ENCODE results near the gene RSAD1. TPM values are rescaled to one million over a fixed set of nuclear protein-coding genes. Genes with fewer than 3 reads are reported as not detected.

Gene RSAD1
- total RNA-seq, 2 donors from 2014 or later, result 26.6 to 35.8 TPM

DNA sequence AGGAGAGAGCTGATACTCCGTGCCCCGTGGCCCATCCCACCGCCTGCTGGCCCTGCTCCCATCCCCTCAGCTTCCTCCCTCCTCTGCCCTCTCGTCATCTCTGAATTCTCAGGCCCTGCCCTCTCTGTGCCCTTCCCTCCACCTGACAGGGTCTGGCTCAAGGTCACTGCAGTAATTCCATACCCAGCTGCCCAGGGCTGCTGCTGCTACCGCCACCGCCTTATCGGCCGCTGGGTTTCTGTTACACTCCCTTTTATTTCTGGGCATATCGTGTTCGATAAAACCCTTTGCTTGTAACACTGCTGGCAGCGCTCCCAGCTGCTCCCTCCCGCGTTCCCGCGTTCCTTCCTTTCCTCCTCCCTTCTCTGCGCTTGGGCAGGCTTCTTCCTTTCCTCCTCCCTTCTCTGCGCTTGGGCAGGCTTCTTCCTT lies 55.1 kb downstream of the RSAD1 start:
- Histone ChIP-seq H3K4me1 (ENCODE audit: control insufficient read depth, insufficient read depth, low read length) (peaks cover 3% of the 10 kb centered on the region), H3K4me3 (ENCODE audit: low read length) (no peak overlapping the region), H3K27ac (ENCODE audit: low read depth, low read length) (no peak overlapping the region), H3K9me3 (ENCODE audit: control insufficient read depth, low read length) (no peaks in the 10 kb centered on the region), H3K9ac (ENCODE audit: extremely low read depth, low read length, poor library complexity, severe bottlenecking) (peak overlapping the region; percentile 11), H3K27me3 (ENCODE audit: control insufficient read depth, insufficient read depth, low read length, poor library complexity, severe bottlenecking) (peaks cover 45% of the 10 kb centered on the region), H3K36me3 (ENCODE audit: control insufficient read depth, insufficient read depth, low read length) (no peaks in the 10 kb centered on the region)
- Mint-ChIP-seq H3K36me3 (ENCODE audit: low read depth) (no peaks in the 10 kb centered on the region), H3K27me3 (ENCODE audit: insufficient read depth) (peaks cover 70% of the 10 kb centered on the region), H3K27ac (no peak overlapping the region), H3K4me1 (peaks cover 14% of the 10 kb centered on the region), H3K9me3 (no peaks in the 10 kb centered on the region), H3K4me3 (peak overlapping the region; percentile 48)
- 10 to 19% methylated on average over 12 to 17 of the region's 17 CpGs for WGBS, 2 experiments (ENCODE audit: insufficient coverage in 1 of 2, insufficient read length in 1 of 2)
- TF ChIP-seq, protein P1, sequence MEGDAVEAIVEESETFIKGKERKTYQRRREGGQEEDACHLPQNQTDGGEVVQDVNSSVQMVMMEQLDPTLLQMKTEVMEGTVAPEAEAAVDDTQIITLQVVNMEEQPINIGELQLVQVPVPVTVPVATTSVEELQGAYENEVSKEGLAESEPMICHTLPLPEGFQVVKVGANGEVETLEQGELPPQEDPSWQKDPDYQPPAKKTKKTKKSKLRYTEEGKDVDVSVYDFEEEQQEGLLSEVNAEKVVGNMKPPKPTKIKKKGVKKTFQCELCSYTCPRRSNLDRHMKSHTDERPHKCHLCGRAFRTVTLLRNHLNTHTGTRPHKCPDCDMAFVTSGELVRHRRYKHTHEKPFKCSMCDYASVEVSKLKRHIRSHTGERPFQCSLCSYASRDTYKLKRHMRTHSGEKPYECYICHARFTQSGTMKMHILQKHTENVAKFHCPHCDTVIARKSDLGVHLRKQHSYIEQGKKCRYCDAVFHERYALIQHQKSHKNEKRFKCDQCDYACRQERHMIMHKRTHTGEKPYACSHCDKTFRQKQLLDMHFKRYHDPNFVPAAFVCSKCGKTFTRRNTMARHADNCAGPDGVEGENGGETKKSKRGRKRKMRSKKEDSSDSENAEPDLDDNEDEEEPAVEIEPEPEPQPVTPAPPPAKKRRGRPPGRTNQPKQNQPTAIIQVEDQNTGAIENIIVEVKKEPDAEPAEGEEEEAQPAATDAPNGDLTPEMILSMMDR (conservative IDR thresholded peaks at IDR 0.05), result no peak
- DNase-seq, result peak; percentile 74

DNA sequence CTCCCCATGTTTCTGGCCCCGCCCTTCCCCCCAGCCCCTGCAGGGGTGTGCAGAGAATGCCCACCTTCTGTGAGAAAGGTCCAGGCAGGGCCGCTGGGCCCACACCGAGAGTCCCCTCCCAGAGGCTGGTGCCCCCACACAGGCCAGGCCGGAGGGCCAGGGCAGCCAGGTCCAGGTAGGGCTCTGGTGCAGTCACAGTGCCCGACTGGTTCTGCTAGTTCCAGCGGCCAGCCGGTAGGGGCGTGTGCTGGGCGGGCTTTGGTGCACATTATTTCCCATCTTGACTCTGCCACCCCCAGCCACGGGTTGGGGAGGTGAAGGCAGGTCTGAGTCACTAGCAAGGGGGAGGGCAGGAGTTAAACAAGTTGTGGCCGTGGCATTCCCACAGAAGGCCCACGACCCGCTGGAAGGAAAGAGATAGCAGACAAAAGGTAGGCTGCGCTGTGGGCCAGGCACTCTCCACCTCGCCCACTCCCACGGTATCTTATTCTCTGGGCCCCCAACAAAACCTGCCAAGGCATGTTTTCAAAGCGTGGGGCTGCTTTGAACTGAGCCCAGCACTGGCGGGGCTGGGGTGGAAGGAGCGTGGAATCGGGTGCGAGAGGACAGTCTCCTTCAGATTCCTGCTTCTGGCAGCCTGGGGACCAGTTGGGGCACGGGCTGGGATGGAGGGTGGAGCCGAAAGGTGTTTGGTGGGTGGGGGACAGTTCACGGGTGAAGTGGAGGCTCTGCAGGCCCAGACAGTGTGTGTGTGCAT lies 55.7 kb downstream of the RSAD1 start:
- Mint-ChIP-seq H3K36me3 (ENCODE audit: low read depth) (no peaks in the 10 kb centered on the region), H3K4me1 (peaks cover 14% of the 10 kb centered on the region), H3K9me3 (no peaks in the 10 kb centered on the region), H3K27me3 (ENCODE audit: insufficient read depth) (peaks cover 64% of the 10 kb centered on the region), H3K27ac (no peak overlapping the region), H3K4me3 (peak overlapping the region; percentile 48)
- Histone ChIP-seq H3K9ac (ENCODE audit: extremely low read depth, low read length, poor library complexity, severe bottlenecking) (no peak overlapping the region), H3K27me3 (ENCODE audit: control insufficient read depth, insufficient read depth, low read length, poor library complexity, severe bottlenecking) (peaks cover 45% of the 10 kb centered on the region), H3K27ac (ENCODE audit: low read depth, low read length) (no peak overlapping the region), H3K4me3 (ENCODE audit: low read length) (no peak overlapping the region), H3K4me1 (ENCODE audit: control insufficient read depth, insufficient read depth, low read length) (peaks cover 3% of the 10 kb centered on the region), H3K9me3 (ENCODE audit: control insufficient read depth, low read length) (no peaks in the 10 kb centered on the region), H3K36me3 (ENCODE audit: control insufficient read depth, insufficient read depth, low read length) (no peaks in the 10 kb centered on the region)
- peak; percentile 86 for DNase-seq
- TF ChIP-seq, protein P1 (conservative IDR thresholded peaks at IDR 0.05), result peak; percentile 74
- WGBS, 2 experiments (ENCODE audit: insufficient coverage in 1 of 2, insufficient read length in 1 of 2), result 67 to 85% methylated on average over 10 to 24 of the region's 24 CpGs

DNA sequence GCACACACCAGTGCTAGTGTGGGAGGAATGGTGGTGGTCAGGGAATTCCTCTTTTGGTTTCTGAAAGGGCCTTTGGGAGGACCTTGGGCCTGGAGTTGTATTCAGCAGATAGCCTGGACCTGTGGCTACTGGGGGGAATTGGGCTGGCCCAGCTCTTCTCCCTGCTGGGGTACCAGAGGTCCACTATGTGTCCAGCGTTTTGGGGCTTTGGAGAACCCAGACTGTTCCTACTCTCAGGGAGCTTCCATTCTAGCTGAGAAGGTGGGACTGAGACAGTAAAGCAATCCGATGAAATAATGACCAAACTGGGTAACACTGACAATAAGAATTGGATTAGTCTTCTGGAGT lies 56.3 kb downstream of the RSAD1 start:
- no peak for DNase-seq
- peaks cover 45% of the 10 kb centered on the region for H3K27me3 ChIP-seq (ENCODE audit: control insufficient read depth, insufficient read depth, low read length, poor library complexity, severe bottlenecking)
- 88 to 90% methylated on average over 2 of the region's 2 CpGs for WGBS, 2 experiments (ENCODE audit: insufficient coverage in 1 of 2, insufficient read length in 1 of 2)
- Mint-ChIP-seq H3K9me3 (no peaks in the 10 kb centered on the region), H3K27me3 (ENCODE audit: insufficient read depth) (peaks cover 60% of the 10 kb centered on the region), H3K27ac (no peak overlapping the region), H3K4me3 (no peak overlapping the region), H3K36me3 (ENCODE audit: low read depth) (no peaks in the 10 kb centered on the region), H3K4me1 (peaks cover 14% of the 10 kb centered on the region)
- H3K9me3 ChIP-seq (ENCODE audit: control insufficient read depth, low read length), result no peaks in the 10 kb centered on the region
- H3K27ac ChIP-seq (ENCODE audit: low read depth, low read length), result no peak overlapping the region
- no peaks in the 10 kb centered on the region for H3K36me3 ChIP-seq (ENCODE audit: control insufficient read depth, insufficient read depth, low read length)
- H3K9ac ChIP-seq (ENCODE audit: extremely low read depth, low read length, poor library complexity, severe bottlenecking), result no peak overlapping the region
- peaks cover 3% of the 10 kb centered on the region for H3K4me1 ChIP-seq (ENCODE audit: control insufficient read depth, insufficient read depth, low read length)
- TF ChIP-seq, protein P1 (conservative IDR thresholded peaks at IDR 0.05), result no peak
- no peak overlapping the region for H3K4me3 ChIP-seq (ENCODE audit: low read length)

Measured in endodermal cell (in vitro differentiated cells).